ENCODE measurements around the gene KLHL29.

GRCh38 chr2:23666980-23667357, 282.0 kb downstream of the KLHL29 start:
- no peak for TF ChIP-seq CTCF (IDR thresholded peaks at IDR 0.05; ENCODE audit: poor library complexity, severe bottlenecking)
- no peak for TF ChIP-seq EZH2 (IDR thresholded peaks at IDR 0.05; ENCODE audit: borderline replicate concordance, insufficient read depth, low read length, poor library complexity, severe bottlenecking)
- no peak for TF ChIP-seq REST (IDR thresholded peaks at IDR 0.05; ENCODE audit: borderline replicate concordance)
- no peak for TF ChIP-seq POLR2AphosphoS5 (IDR thresholded peaks at IDR 0.05)
- TF ChIP-seq RAD21 (conservative IDR thresholded peaks at IDR 0.05): no peak
- no peak for TF ChIP-seq EP300 (conservative IDR thresholded peaks at IDR 0.05; ENCODE audit: poor library complexity, severe bottlenecking)
